GM12865 (cell line): ENCODE measurements around the gene SRP19.

Experiments used
- DNase-seq: peaks from one replicate; pipeline ENCODE4 v3.0.0; 2010; ENCODE audit warnings: low read depth
- H3K4me3 ChIP-seq: 2 replicates; pipeline ENCODE4 v1.5.1; 2011; ENCODE audit warnings: mild to moderate bottlenecking, low read depth, low read length, control low read depth
- CTCF ChIP-seq: IDR thresholded peaks from 2 replicates; pipeline ENCODE4 v1.5.1; 2011; ENCODE audit warnings: low read length, control low read depth, low read depth, inconsistent platforms; ENCODE audit not compliant: insufficient read depth; ENCODE audit errors: missing control alignments

Gene SRP19

GRCh38 chr5:112830378-112830777 is 30.7 kb upstream of the SRP19 start:
- no peak for DNase-seq
- H3K4me3 ChIP-seq, result no peak overlapping the region
- no peak for TF ChIP-seq CTCF

GRCh38 chr5:112833971-112834370 is 27.1 kb upstream of the SRP19 start:
- H3K4me3 ChIP-seq, result no peak overlapping the region
- no peak for DNase-seq
- TF ChIP-seq CTCF, result no peak

DNA sequence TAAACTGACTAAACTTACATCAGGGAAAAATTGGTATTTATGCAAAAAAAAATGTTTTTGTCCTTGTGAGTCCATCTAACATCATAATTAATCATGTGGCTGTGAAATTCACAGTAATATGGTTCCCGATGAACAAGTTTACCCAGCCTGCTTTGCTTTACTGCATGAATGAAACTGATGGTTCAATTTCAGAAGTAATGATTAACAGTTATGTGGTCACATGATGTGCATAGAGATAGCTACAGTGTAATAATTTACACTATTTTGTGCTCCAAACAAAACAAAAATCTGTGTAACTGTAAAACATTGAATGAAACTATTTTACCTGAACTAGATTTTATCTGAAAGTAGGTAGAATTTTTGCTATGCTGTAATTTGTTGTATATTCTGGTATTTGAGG is 16.6 kb upstream of the SRP19 start:
- TF ChIP-seq CTCF, result no peak
- H3K4me3 ChIP-seq, result no peak overlapping the region
- no peak for DNase-seq

GRCh38 chr5:112846556-112846955 is 14.5 kb upstream of the SRP19 start:
- no peak for TF ChIP-seq CTCF
- no peak for DNase-seq
- no peak overlapping the region for H3K4me3 ChIP-seq

GRCh38 chr5:112847306-112847705 is 13.8 kb upstream of the SRP19 start:
- no peak overlapping the region for H3K4me3 ChIP-seq
- no peak for DNase-seq
- no peak for TF ChIP-seq CTCF

GRCh38 chr5:112848116-112848811 is 12.8 kb upstream of the SRP19 start:
- no peak overlapping the region for H3K4me3 ChIP-seq
- TF ChIP-seq CTCF, result peak; percentile 64
- DNase-seq, result peak; percentile 80

DNA sequence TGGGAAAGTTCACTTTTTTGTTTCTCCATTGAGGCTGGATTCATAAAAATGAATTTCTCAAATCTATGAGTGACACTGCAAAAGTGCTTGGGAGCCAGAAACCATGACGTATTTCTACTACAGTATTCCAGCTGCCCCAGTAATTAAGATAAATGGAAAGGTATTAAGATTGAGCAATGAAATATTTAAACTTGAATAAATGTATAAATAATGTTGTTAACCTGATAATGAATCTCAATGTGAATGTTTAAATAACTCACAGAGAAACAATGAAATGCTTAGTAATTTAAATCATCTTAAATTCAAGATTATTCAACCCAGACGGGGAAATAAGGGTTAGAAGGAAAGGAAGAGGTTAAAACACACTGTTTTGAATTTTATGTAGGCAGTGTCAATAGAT is 11.2 kb upstream of the SRP19 start:
- no peak overlapping the region for H3K4me3 ChIP-seq
- no peak for DNase-seq
- no peak for TF ChIP-seq CTCF
